MCF 10A (cell line): ENCODE data around the gene ANKRD11. TPM values are rescaled to one million over a fixed set of nuclear protein-coding genes. Genes with fewer than 3 reads are reported as not detected.
"Not testable (repeated sequence)": the region's sequence is repeated elsewhere in the genome, so short reads cannot be mapped to it uniquely, and the experiment has no call there.

Source experiments
- BruUV-seq: library from RNA; stranded (reverse); fragments of 400-500 nt; replicated peaks from 2 replicates; lab custom pipeline; 2021; lab: Mats Ljungman, UMichigan
- CTCF ChIA-PET: fragments of 300-600 bp; sonication (Branson Sonifier 250); formaldehyde crosslinking; extraction: SDS; loops from one replicate; lab custom pipeline; 2021; ENCODE audit warnings: antibody characterized with exemption, inconsistent platforms; lab: Yijun Ruan, JAX
- POLR2A ChIA-PET: fragments of 300-600, 350-650 bp; sonication (Branson Sonifier 250); formaldehyde crosslinking; extraction: SDS; loops from one replicate; lab custom pipeline; 2020; ENCODE audit warnings: antibody characterized with exemption, inconsistent platforms; lab: Yijun Ruan, JAX
- DNase-seq: peaks from one replicate; pipeline ENCODE4 v3.0.0-alpha.2; 2018; ENCODE audit not compliant: unreplicated experiment
- H3K27ac Mint-ChIP-seq: one replicate; pipeline ENCODE4 v1.8.0; 2022; ENCODE audit warnings: mild to moderate bottlenecking, low read depth, mixed read lengths; ENCODE audit not compliant: unreplicated experiment
- H3K27me3 Mint-ChIP-seq: one replicate; pipeline ENCODE4 v1.8.0; 2022; ENCODE audit warnings: mixed read lengths; ENCODE audit not compliant: insufficient read depth, unreplicated experiment
- H3K36me3 Mint-ChIP-seq: one replicate; pipeline ENCODE4 v1.8.0; 2022; ENCODE audit warnings: mild to moderate bottlenecking, moderate library complexity, mixed read lengths; ENCODE audit not compliant: insufficient read depth, unreplicated experiment
- H3K4me1 Mint-ChIP-seq: one replicate; pipeline ENCODE4 v1.8.0; 2022; ENCODE audit warnings: mixed read lengths; ENCODE audit not compliant: insufficient read depth, unreplicated experiment
- H3K4me3 Mint-ChIP-seq: one replicate; pipeline ENCODE4 v1.8.0; 2022; ENCODE audit warnings: mild to moderate bottlenecking, moderate library complexity, mixed read lengths; ENCODE audit not compliant: unreplicated experiment
- H3K9me3 Mint-ChIP-seq: one replicate; pipeline ENCODE4 v1.8.0; 2022; ENCODE audit warnings: mixed read lengths; ENCODE audit not compliant: unreplicated experiment
- intact Hi-C: fragments of 100-400 bp; cut with micrococcal nuclease; formaldehyde crosslinking; loops from 2 replicates; pipeline ENCODE4 v1.14.1; 2022
- total RNA-seq: library from RNA; stranded (reverse); gene quantifications from 2 replicates; pipeline ENCODE4 v1.2.3, GENCODE V29; 2022
- TF ChIP-seq, protein P1 (sequence below): fragments of 200-600 bp; IDR thresholded peaks from one replicate; pipeline ENCODE4 v1.8.0; 2022; ENCODE audit warnings: antibody characterized with exemption, mild to moderate bottlenecking; ENCODE audit not compliant: unreplicated experiment

Gene ANKRD11
- total RNA-seq, 1 experiment from 2014 or later: 237 TPM

DNA sequence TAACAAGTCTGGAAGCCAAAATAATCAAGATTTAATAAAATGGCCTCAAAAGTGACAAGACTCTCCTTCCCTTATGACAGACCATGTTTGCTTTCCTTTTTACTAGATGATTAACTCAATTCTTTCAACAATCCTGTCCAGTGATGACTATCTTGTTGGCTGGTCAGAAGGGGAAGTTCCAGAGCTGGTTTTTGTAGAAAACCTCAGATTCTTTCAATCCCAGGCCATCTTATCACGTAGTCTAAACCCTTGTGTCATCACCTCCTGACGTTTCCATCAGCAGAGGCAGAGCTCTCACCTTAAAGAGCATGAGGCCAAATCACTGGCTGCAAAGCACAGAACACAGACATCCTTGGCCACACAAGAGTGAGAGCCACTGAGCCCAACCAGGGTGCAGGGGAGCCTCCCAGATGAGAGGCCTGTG lies 125.3 kb downstream of the ANKRD11 start:
- intact Hi-C loops: no loop called here
- Mint-ChIP-seq H3K4me1 (peaks cover 50% of the 10 kb centered on the region), H3K27ac (no peak overlapping the region), H3K9me3 (no peaks in the 10 kb centered on the region), H3K4me3 (no peak overlapping the region), H3K36me3 (peaks cover 61% of the 10 kb centered on the region), H3K27me3 (no peaks in the 10 kb centered on the region)
- CTCF ChIA-PET: no interaction called here
- POLR2A ChIA-PET: interaction anchor here (0.7 to 1.5 kb wide), 6 partner anchors 15 to 143 kb away, joined by 3 to 7 read pairs (median 4); partner anchors contain the start of gene SPG7
- DNase-seq: no peak
- no TSS peak for BruUV-seq
- TF ChIP-seq, protein P1, sequence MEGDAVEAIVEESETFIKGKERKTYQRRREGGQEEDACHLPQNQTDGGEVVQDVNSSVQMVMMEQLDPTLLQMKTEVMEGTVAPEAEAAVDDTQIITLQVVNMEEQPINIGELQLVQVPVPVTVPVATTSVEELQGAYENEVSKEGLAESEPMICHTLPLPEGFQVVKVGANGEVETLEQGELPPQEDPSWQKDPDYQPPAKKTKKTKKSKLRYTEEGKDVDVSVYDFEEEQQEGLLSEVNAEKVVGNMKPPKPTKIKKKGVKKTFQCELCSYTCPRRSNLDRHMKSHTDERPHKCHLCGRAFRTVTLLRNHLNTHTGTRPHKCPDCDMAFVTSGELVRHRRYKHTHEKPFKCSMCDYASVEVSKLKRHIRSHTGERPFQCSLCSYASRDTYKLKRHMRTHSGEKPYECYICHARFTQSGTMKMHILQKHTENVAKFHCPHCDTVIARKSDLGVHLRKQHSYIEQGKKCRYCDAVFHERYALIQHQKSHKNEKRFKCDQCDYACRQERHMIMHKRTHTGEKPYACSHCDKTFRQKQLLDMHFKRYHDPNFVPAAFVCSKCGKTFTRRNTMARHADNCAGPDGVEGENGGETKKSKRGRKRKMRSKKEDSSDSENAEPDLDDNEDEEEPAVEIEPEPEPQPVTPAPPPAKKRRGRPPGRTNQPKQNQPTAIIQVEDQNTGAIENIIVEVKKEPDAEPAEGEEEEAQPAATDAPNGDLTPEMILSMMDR: no peak

DNA sequence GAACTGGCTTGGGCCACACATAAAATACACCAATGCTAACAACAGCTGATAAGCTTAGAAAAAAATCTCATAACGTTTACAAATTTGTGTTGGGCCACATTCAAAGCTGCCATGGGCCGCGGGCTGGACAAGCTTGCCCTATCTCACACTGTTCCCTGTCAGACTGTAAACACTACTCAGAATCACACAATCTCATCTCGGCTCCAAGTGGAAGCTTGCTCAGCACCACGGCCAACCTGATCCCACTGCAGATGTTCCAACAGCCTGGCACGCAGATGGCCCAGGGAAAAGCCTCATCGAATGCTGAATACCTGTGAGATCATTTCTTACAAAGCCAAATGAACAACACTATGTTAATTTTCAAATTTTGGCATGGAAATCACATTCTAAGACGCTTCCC lies 125.8 kb downstream of the ANKRD11 start:
- ChIA-PET CTCF (no interaction called here), POLR2A (interaction anchor here (0.7 to 1.2 kb wide), 6 partner anchors 14 to 143 kb away, joined by 3 to 6 read pairs (median 4); partner anchors contain the start of gene SPG7)
- Mint-ChIP-seq H3K27ac (no peak overlapping the region), H3K27me3 (no peaks in the 10 kb centered on the region), H3K9me3 (no peaks in the 10 kb centered on the region), H3K36me3 (peaks cover 62% of the 10 kb centered on the region), H3K4me1 (peaks cover 46% of the 10 kb centered on the region), H3K4me3 (no peak overlapping the region)
- TF ChIP-seq, protein P1: no peak
- intact Hi-C loops: no loop called here
- BruUV-seq: no TSS peak
- no peak for DNase-seq

DNA sequence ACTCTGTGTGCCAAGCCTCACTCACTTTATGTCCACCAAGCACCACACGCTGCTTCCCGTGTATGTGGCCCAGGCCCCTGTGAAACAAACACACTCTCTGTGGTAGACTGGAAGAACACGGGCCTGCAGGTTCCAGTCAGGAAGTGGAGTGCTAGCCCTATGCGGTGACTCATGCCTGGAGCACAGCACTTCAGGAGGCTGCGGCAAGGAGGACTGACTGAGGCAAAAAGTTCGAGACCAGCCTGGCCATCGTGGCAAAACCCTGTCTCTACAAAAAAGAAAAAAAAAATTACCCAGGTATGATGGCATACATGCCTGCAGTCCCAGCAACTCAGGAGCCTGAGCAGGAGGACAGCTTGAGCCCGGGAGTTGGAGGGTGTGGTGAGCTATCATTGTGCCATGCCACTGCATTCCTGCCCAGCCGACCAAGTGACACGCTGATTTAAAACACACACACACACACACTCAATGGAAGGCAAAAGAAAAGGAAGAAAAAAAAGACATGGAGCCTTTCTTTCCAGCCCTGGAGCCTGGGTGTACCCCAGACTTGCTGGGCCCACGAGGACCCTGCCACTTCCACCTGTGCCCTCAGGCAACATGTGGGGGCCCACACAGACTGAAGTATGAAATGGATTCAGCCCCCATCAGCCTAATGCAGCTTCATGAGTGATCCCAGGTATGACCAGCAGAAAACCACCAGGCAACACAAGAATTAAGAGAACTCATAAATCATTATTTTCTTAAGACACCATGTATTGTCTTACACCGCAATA lies 126.6 kb downstream of the ANKRD11 start:
- H3K27ac Mint-ChIP-seq: peak overlapping the region; percentile 85
- BruUV-seq: no TSS peak
- ChIA-PET POLR2A (interaction anchor here (0.9 to 3.4 kb wide), 5 partner anchors 19 to 144 kb away, joined by 5 to 10 read pairs (median 5); partner anchors contain the start of gene SPG7), CTCF (interaction anchor here (0.6 kb wide), 1 partner anchor 94 kb away, joined by 4 read pairs; no protein-coding TSS in a partner anchor)
- H3K36me3 Mint-ChIP-seq: peaks cover 63% of the 10 kb centered on the region
- DNase-seq: peak; percentile 75
- H3K27me3 Mint-ChIP-seq: no peaks in the 10 kb centered on the region
- no peaks in the 10 kb centered on the region for H3K9me3 Mint-ChIP-seq
- H3K4me1 Mint-ChIP-seq: peaks cover 38% of the 10 kb centered on the region
- intact Hi-C loops: no loop called here
- TF ChIP-seq, protein P1: no peak
- peak overlapping the region; percentile 64 for H3K4me3 Mint-ChIP-seq

DNA sequence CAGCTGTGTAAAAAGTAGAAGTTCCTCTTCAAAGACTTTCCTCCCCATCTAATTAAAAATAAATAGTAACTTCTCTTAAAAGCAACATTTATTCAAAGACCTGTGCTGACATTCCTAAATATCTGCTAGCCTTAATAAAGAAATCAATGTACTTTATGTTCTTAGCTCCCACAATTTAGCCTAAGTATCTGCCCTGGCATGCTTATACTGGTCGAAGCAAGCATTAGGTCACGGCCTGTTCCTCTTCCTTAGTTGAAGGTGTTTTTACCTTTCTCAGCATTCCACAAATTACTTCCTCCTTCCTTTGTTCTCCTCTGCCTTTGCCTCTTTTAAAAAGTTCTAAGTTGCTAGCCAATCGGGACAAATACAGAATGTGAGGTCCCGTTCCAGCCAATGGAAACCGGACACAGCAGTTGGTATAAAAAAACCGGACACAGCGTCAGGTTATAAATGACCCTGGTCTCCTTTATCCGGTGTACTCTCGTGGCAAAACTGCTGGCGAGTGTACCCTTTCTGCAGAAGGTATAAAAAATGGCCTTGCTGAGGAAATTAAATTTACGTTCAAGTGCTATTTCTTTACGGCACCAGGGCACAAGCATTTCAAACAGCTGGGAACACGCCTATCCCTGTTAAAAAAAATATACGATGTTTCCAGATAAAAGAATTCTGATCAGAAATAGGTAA lies 127.7 kb downstream of the ANKRD11 start:
- H3K4me3 Mint-ChIP-seq: peak overlapping the region; percentile 64
- H3K36me3 Mint-ChIP-seq: peaks cover 59% of the 10 kb centered on the region
- POLR2A ChIA-PET: interaction anchor here (0.7 to 3.4 kb wide), 14 partner anchors 10 to 145 kb away, joined by 3 to 10 read pairs (median 5); partner anchors contain the start of gene ZNF778
- intact Hi-C loops, H3K9me3 Mint-ChIP-seq, DNase-seq, H3K27me3 Mint-ChIP-seq, BruUV-seq: not testable (repeated sequence)
- H3K4me1 Mint-ChIP-seq: peaks cover 36% of the 10 kb centered on the region
- CTCF ChIA-PET: interaction anchor here (1.0 kb wide), 1 partner anchor 16 kb away, joined by 3 read pairs; no protein-coding TSS in a partner anchor
- peak overlapping the region; percentile 85 for H3K27ac Mint-ChIP-seq
